Left ventricle myocardium inferior (tissue), 1 donor: ENCODE data around the gene KLB. TPM values are rescaled to one million over a fixed set of nuclear protein-coding genes. Genes with fewer than 3 reads are reported as not detected.
"Not testable (repeated sequence)": the region's sequence is repeated elsewhere in the genome, so short reads cannot be mapped to it uniquely, and the experiment has no call there.

Experiments used
- DNase-seq: peaks from one replicate; pipeline ENCODE4 v3.0.0-alpha.2; 2020
- H3K27ac ChIP-seq: fragments of 200-600 bp; replicated peaks from 2 replicates; pipeline ENCODE4 v1.8.0; 2021
- H3K27me3 ChIP-seq: fragments of 200-600 bp; 2 replicates; pipeline ENCODE4 v1.8.0; 2021; ENCODE audit warnings: low read depth
- H3K36me3 ChIP-seq: fragments of 200-600 bp; 2 replicates; pipeline ENCODE4 v1.8.0; 2021
- H3K4me1 ChIP-seq: fragments of 200-600 bp; 2 replicates; pipeline ENCODE4 v1.8.0; 2021
- H3K4me3 ChIP-seq: fragments of 200-600 bp; 2 replicates; pipeline ENCODE4 v1.8.0; 2021; ENCODE audit warnings: mild to moderate bottlenecking, moderate library complexity
- H3K9me3 ChIP-seq: fragments of 200-600 bp; replicated peaks from 2 replicates; pipeline ENCODE4 v1.8.0; 2021
- CTCF ChIP-seq: fragments of 200-600 bp; IDR thresholded peaks from 2 replicates; pipeline ENCODE4 v1.8.0; 2021; ENCODE audit warnings: antibody characterized with exemption, mild to moderate bottlenecking, borderline replicate concordance
- intact Hi-C: fragments of 100-400 bp; cut with micrococcal nuclease; formaldehyde crosslinking; loops from one replicate; pipeline ENCODE4 v1.11.0; 2022
- total RNA-seq: library from RNA; stranded (reverse); fragmentation: NEBNext Ultra II Directional; extraction: Animal tissue kit (Norgen Biotek cat#: 25700); gene quantifications from one replicate; pipeline ENCODE4 v1.2.1, GENCODE V29; 2021
- donor health status: DM: no; HTN: yes; CAD: no; lungs with severe emphysema.

The KLB gene
- total RNA-seq, 1 donor from 2014 or later, result not detected

GRCh38 chr4:39415678-39416283, 9.1 kb downstream of the KLB start:
- no peaks in the 10 kb centered on the region for H3K27me3 ChIP-seq
- H3K4me1 ChIP-seq, result no peaks in the 10 kb centered on the region
- no peak for DNase-seq
- no peak overlapping the region for H3K4me3 ChIP-seq
- H3K27ac ChIP-seq, result no peak overlapping the region
- intact Hi-C loops, result no loop called here
- H3K36me3 ChIP-seq, result no peaks in the 10 kb centered on the region
- TF ChIP-seq CTCF, result no peak
- H3K9me3 ChIP-seq, result no peaks in the 10 kb centered on the region

GRCh38 chr4:39422247-39422646, 15.5 kb downstream of the KLB start:
- no peaks in the 10 kb centered on the region for H3K36me3 ChIP-seq
- intact Hi-C loops, result no loop called here
- no peak overlapping the region for H3K4me3 ChIP-seq
- no peaks in the 10 kb centered on the region for H3K9me3 ChIP-seq
- H3K4me1 ChIP-seq, result no peaks in the 10 kb centered on the region
- no peaks in the 10 kb centered on the region for H3K27me3 ChIP-seq
- no peak for TF ChIP-seq CTCF
- no peak overlapping the region for H3K27ac ChIP-seq
- DNase-seq, result no peak

- H3K36me3 ChIP-seq, H3K27ac ChIP-seq, H3K27me3 ChIP-seq, H3K4me3 ChIP-seq, H3K9me3 ChIP-seq, H3K4me1 ChIP-seq, intact Hi-C loops, DNase-seq: not testable (repeated sequence)
These were observed 18.6 kb downstream of the KLB start for GRCh38 chr4:39425297-39425696.

GRCh38 chr4:39426728-39427127, 20.0 kb downstream of the KLB start:
- intact Hi-C loops, result no loop called here
- H3K9me3 ChIP-seq, result no peaks in the 10 kb centered on the region
- H3K4me1 ChIP-seq, result no peaks in the 10 kb centered on the region
- H3K27ac ChIP-seq, result no peak overlapping the region
- DNase-seq, result no peak
- no peak overlapping the region for H3K4me3 ChIP-seq
- no peaks in the 10 kb centered on the region for H3K27me3 ChIP-seq
- H3K36me3 ChIP-seq, result no peaks in the 10 kb centered on the region
- no peak for TF ChIP-seq CTCF

- intact Hi-C loops, result no loop called here
- Histone ChIP-seq H3K36me3 (no peaks in the 10 kb centered on the region), H3K4me3 (no peak overlapping the region), H3K9me3 (no peaks in the 10 kb centered on the region), H3K4me1 (no peaks in the 10 kb centered on the region), H3K27ac (no peak overlapping the region), H3K27me3 (no peaks in the 10 kb centered on the region)
- DNase-seq, result no peak
- TF ChIP-seq CTCF, result no peak
These were observed 20.9 kb downstream of the KLB start for GRCh38 chr4:39427520-39428114.

- TF ChIP-seq CTCF, result no peak
- DNase-seq, result no peak
- Histone ChIP-seq H3K36me3 (no peaks in the 10 kb centered on the region), H3K9me3 (no peaks in the 10 kb centered on the region), H3K4me1 (no peaks in the 10 kb centered on the region), H3K27me3 (no peaks in the 10 kb centered on the region), H3K27ac (no peak overlapping the region), H3K4me3 (no peak overlapping the region)
- intact Hi-C loops, result no loop called here
These were observed 23.0 kb downstream of the KLB start for GRCh38 chr4:39429476-39430334.
